H9 (cell line): Measurements from ENCODE around the gene CHAF1A. TPM values are rescaled to one million over a fixed set of nuclear protein-coding genes. Genes with fewer than 3 reads are reported as not detected.

Experiments
- DNase-seq: peaks from one replicate; pipeline ENCODE4 v3.0.0-alpha.2; 2017
- H2AFZ ChIP-seq: one replicate; pipeline ENCODE4 v1.6.1; 2013; ENCODE audit warnings: mild to moderate bottlenecking, low read length, control low read depth, moderate library complexity
- H2AK5ac ChIP-seq: 2 replicates; pipeline ENCODE4 v1.6.1; 2013; ENCODE audit warnings: low read length, control low read depth, mixed read lengths; ENCODE audit not compliant: insufficient read length
- H2BK120ac ChIP-seq: one replicate; pipeline ENCODE4 v1.6.1; 2013; ENCODE audit warnings: low read depth, mild to moderate bottlenecking, low read length, control low read depth, inconsistent platforms; ENCODE audit not compliant: poor library complexity, severe bottlenecking
- H2BK12ac ChIP-seq: 2 replicates; pipeline ENCODE4 v1.6.1; 2013; ENCODE audit warnings: low read length, control low read depth, mixed read lengths, low read depth; ENCODE audit not compliant: insufficient read length
- H2BK15ac ChIP-seq: 2 replicates; pipeline ENCODE4 v1.6.1; 2013; ENCODE audit warnings: low read depth, low read length, control low read depth
- H2BK20ac ChIP-seq: one replicate; pipeline ENCODE4 v1.6.1; 2013; ENCODE audit warnings: low read depth, mild to moderate bottlenecking, low read length, control low read depth, inconsistent platforms; ENCODE audit not compliant: poor library complexity, severe bottlenecking
- H2BK5ac ChIP-seq: 2 replicates; pipeline ENCODE4 v1.6.1; 2013; ENCODE audit warnings: low read length, control low read depth, mixed read lengths; ENCODE audit not compliant: insufficient read length
- H3K14ac ChIP-seq: 2 replicates; pipeline ENCODE4 v1.6.1; 2013; ENCODE audit warnings: low read length, control low read depth; ENCODE audit not compliant: insufficient read depth
- H3K18ac ChIP-seq: 2 replicates; pipeline ENCODE4 v1.6.1; 2013; ENCODE audit warnings: low read depth, mild to moderate bottlenecking, mixed read lengths, low read length, control low read depth; ENCODE audit not compliant: insufficient read length
- H3K23ac ChIP-seq: 2 replicates; pipeline ENCODE4 v1.6.1; 2013; ENCODE audit warnings: low read length, control low read depth, mixed read lengths, low read depth; ENCODE audit not compliant: insufficient read length
- H3K23me2 ChIP-seq: 2 replicates; pipeline ENCODE4 v1.6.1; 2013; ENCODE audit warnings: low read depth, mild to moderate bottlenecking, mixed read lengths, low read length, control low read depth; ENCODE audit not compliant: insufficient read length, poor library complexity, severe bottlenecking
- H3K27ac ChIP-seq: 2 replicates; pipeline ENCODE4 v1.5.1; 2013; ENCODE audit warnings: low read length, control low read depth, mixed read lengths, low read depth; ENCODE audit not compliant: insufficient read length
- H3K27me3 ChIP-seq: 2 replicates; pipeline ENCODE4 v1.6.1; 2013; ENCODE audit warnings: low read length, control low read depth, inconsistent platforms; ENCODE audit not compliant: insufficient read depth
- H3K4ac ChIP-seq: 2 replicates; pipeline ENCODE4 v1.6.1; 2013; ENCODE audit warnings: low read depth, mild to moderate bottlenecking, control low read depth, inconsistent platforms, low read length, moderate library complexity
- H3K4me1 ChIP-seq: 2 replicates; pipeline ENCODE4 v1.6.1; 2013; ENCODE audit warnings: low read length, control low read depth, inconsistent platforms; ENCODE audit not compliant: insufficient read depth
- H3K4me2 ChIP-seq: 2 replicates; pipeline ENCODE4 v1.6.1; 2013; ENCODE audit warnings: low read length, control low read depth, mixed read lengths; ENCODE audit not compliant: insufficient read length, insufficient read depth
- H3K56ac ChIP-seq: 2 replicates; pipeline ENCODE4 v1.6.1; 2013; ENCODE audit warnings: low read depth, mild to moderate bottlenecking, mixed read lengths, low read length, control low read depth; ENCODE audit not compliant: insufficient read length
- H3K79me1 ChIP-seq: 2 replicates; pipeline ENCODE4 v1.6.1; 2013; ENCODE audit warnings: low read depth, mild to moderate bottlenecking, moderate library complexity, low read length, control low read depth, inconsistent platforms; ENCODE audit not compliant: insufficient read depth, poor library complexity, severe bottlenecking
- H3K79me2 ChIP-seq: 2 replicates; pipeline ENCODE4 v1.6.1; 2013; ENCODE audit warnings: low read length, control low read depth, inconsistent platforms; ENCODE audit not compliant: insufficient read depth
- H3K9ac ChIP-seq: 2 replicates; pipeline ENCODE4 v1.6.1; 2013; ENCODE audit warnings: low read length, control low read depth, mixed read lengths; ENCODE audit not compliant: insufficient read length; ENCODE audit errors: extremely low read depth
- H3K9me3 ChIP-seq: one replicate; pipeline ENCODE4 v1.6.1; 2013; ENCODE audit warnings: low read depth, low read length, inconsistent platforms; ENCODE audit not compliant: control insufficient read depth
- H3T11ph ChIP-seq: one replicate; pipeline ENCODE4 v1.6.1; 2013; ENCODE audit warnings: mild to moderate bottlenecking, low read length, control low read depth, inconsistent platforms
- H4K20me1 ChIP-seq: one replicate; pipeline ENCODE4 v1.6.1; 2013; ENCODE audit not compliant: control insufficient read depth, insufficient read length, insufficient read depth
- H4K5ac ChIP-seq: 2 replicates; pipeline ENCODE4 v1.6.1; 2013; ENCODE audit warnings: low read depth, mild to moderate bottlenecking, mixed read lengths, low read length, control low read depth; ENCODE audit not compliant: insufficient read length
- H4K8ac ChIP-seq: replicated peaks from 2 replicates; pipeline ENCODE4 v1.6.1; 2013; ENCODE audit warnings: low read length, control low read depth, mixed read lengths, low read depth; ENCODE audit not compliant: insufficient read length
- H4K91ac ChIP-seq: 2 replicates; pipeline ENCODE4 v1.6.1; 2013; ENCODE audit warnings: low read depth, mild to moderate bottlenecking, moderate library complexity, mixed read lengths, low read length, control low read depth; ENCODE audit not compliant: insufficient read length
- H3K27ac Mint-ChIP-seq, 3 experiments: 2 replicates in 2 of 3; 3 replicates in 1 of 3; pipeline ENCODE4 v1.8.0; 2020 to 2021; ENCODE audit warnings: mixed read lengths in 3 of 3, mild to moderate bottlenecking in 1 of 3, moderate library complexity in 1 of 3
- H3K27me3 Mint-ChIP-seq: 2 replicates; pipeline ENCODE4 v1.8.0; 2021; ENCODE audit warnings: low read depth, mild to moderate bottlenecking, moderate library complexity, mixed read lengths
- H3K36me3 Mint-ChIP-seq, 3 experiments: 2 replicates in 2 of 3; 3 replicates in 1 of 3; pipeline ENCODE4 v1.8.0; 2020 to 2021; ENCODE audit warnings: low read depth in 3 of 3, mixed read lengths in 3 of 3; ENCODE audit not compliant: insufficient read depth in 1 of 3
- H3K4me1 Mint-ChIP-seq, 2 experiments: 2 replicates each; pipeline ENCODE4 v1.8.0; 2020; ENCODE audit warnings: mixed read lengths in 2 of 2
- H3K4me3 Mint-ChIP-seq, 2 experiments: 2 replicates in 1 of 2; 3 replicates in 1 of 2; pipeline ENCODE4 v1.8.0; 2020 to 2021; ENCODE audit warnings: mild to moderate bottlenecking in 2 of 2, mixed read lengths in 2 of 2, moderate library complexity in 1 of 2
- H3K9me3 Mint-ChIP-seq, 2 experiments: 2 replicates in 1 of 2; 3 replicates in 1 of 2; pipeline ENCODE4 v1.8.0; 2020; ENCODE audit warnings: mild to moderate bottlenecking in 2 of 2, mixed read lengths in 2 of 2, moderate library complexity in 1 of 2
- CTCF ChIP-seq: fragments of 200-600 bp; sonication (generic); conservative IDR thresholded peaks from 3 replicates; pipeline ENCODE4 v1.8.0; 2021; ENCODE audit warnings: antibody characterized with exemption, mild to moderate bottlenecking
- WGBS: extraction: QIAGEN DNeasy Blood & Tissue Kit; methylation state at CpG from one replicate; pipeline ENCODE4 v1.1.7; 2013; ENCODE audit warnings: missing lambda C conversion rate, low lambda C conversion rate, mixed read lengths; ENCODE audit not compliant: insufficient read length; ENCODE audit errors: extremely low coverage; 5-methylcytosine and 5-hydroxymethylcytosine counted together
- total RNA-seq: library from RNA; stranded (reverse); gene quantifications from 2 replicates; pipeline ENCODE4 v1.2.1, GENCODE V29; 2021

Gene CHAF1A
- total RNA-seq, 1 experiment from 2014 or later: 143 TPM

GRCh38 chr19:4487572-4487971, 85.1 kb downstream of the CHAF1A start:
- no peak overlapping the region for H2AK5ac ChIP-seq

More at GRCh38 chr19:4487572-4487971, 85.1 kb downstream of the CHAF1A start:
- Mint-ChIP-seq H3K36me3 (peaks cover 25 to 58% (median 50%) of the 10 kb centered on the region in 3 experiments; a peak in 6 of 7 replicates), H3K4me1 (no peaks in the 10 kb centered on the region), H3K27me3 (no peaks in the 10 kb centered on the region), H3K9me3 (no peaks in the 10 kb centered on the region), H3K4me3 (no peak overlapping the region), H3K27ac (peak overlapping the region in 1 of 3 experiments; percentile 29; a peak in 2 of 7 replicates)
- H3K27me3 ChIP-seq: no peaks in the 10 kb centered on the region
- no peak overlapping the region for H3K23ac ChIP-seq
- no CpG with 5 or more reads among the region's 11 CpGs for WGBS
- H3T11ph ChIP-seq: no peak overlapping the region
- peak; percentile 17 for DNase-seq
- no peak overlapping the region for H2AFZ ChIP-seq
- no peak overlapping the region for H3K27ac ChIP-seq
- H4K5ac ChIP-seq: no peak overlapping the region
- no peak overlapping the region for H2BK12ac ChIP-seq
- H3K79me1 ChIP-seq: no peaks in the 10 kb centered on the region
- no peak overlapping the region for H3K14ac ChIP-seq
- no peak overlapping the region for H2BK5ac ChIP-seq
- no peak overlapping the region for H2BK15ac ChIP-seq
- H3K79me2 ChIP-seq: no peaks in the 10 kb centered on the region
- H3K9me3 ChIP-seq: no peaks in the 10 kb centered on the region
- no peak overlapping the region for H3K9ac ChIP-seq
- TF ChIP-seq CTCF: no peak
- H3K4me1 ChIP-seq: no peaks in the 10 kb centered on the region; the same call in 1 of the 2 replicates
- H3K4ac ChIP-seq: no peak overlapping the region
- no peak overlapping the region for H4K8ac ChIP-seq
- H2BK20ac ChIP-seq: no peak overlapping the region
- H4K20me1 ChIP-seq: no peaks in the 10 kb centered on the region
- no peak overlapping the region for H3K56ac ChIP-seq
- H3K4me2 ChIP-seq: no peak overlapping the region
- H3K23me2 ChIP-seq: no peaks in the 10 kb centered on the region
- H3K18ac ChIP-seq: no peak overlapping the region
- no peak overlapping the region for H4K91ac ChIP-seq
- no peak overlapping the region for H2BK120ac ChIP-seq
